ENCODE data around the gene SEC23A. TPM values are rescaled to one million over a fixed set of nuclear protein-coding genes. Genes with fewer than 3 reads are reported as not detected.

The SEC23A gene
- total and polyA plus RNA-seq, 4 donors: 36.5 to 169 (median 52.1) TPM

GRCh38 chr14:39080886-39081285 is 22.1 kb downstream of the SEC23A start:
- H3K4me3 ChIP-seq (ENCODE audit: low read depth in 1 of 3, low read length in 3 of 3): no peak overlapping the region
- no peak overlapping the region for H3K27ac ChIP-seq (ENCODE audit: low read depth in 1 of 2, low read length in 2 of 2)
- no peak for TF ChIP-seq EGR1 (IDR thresholded peaks at IDR 0.05; ENCODE audit: low read depth in 2 of 2)
- TF ChIP-seq HNF4G (IDR thresholded peaks at IDR 0.05): no peak
- TF ChIP-seq YY1 (IDR thresholded peaks at IDR 0.05): no peak
- TF ChIP-seq ATF3 (IDR thresholded peaks at IDR 0.05): no peak
- TF ChIP-seq ZBTB33 (IDR thresholded peaks at IDR 0.05): no peak
- TF ChIP-seq MAX (IDR thresholded peaks at IDR 0.05): no peak
- no peak for TF ChIP-seq JUND (IDR thresholded peaks at IDR 0.05)
- TF ChIP-seq HNF4A (conservative IDR thresholded peaks at IDR 0.05): no peak
- no peak for TF ChIP-seq FOXA1 (IDR thresholded peaks at IDR 0.05)
- TF ChIP-seq SP1 (IDR thresholded peaks at IDR 0.05): no peak
- no peak for TF ChIP-seq FOXA2 (IDR thresholded peaks at IDR 0.05)
- no peak for TF ChIP-seq TAF1 (conservative IDR thresholded peaks at IDR 0.05)
- no peak for TF ChIP-seq RXRA (IDR thresholded peaks at IDR 0.05)
- H3K4me1 ChIP-seq (ENCODE audit: control insufficient read depth in 4 of 4, insufficient read depth in 4 of 4, low read length in 3 of 4): no peaks in the 10 kb centered on the region
- WGBS: 97% methylated on average over 1 of the region's 1 CpG
- no peak overlapping the region for H3K9ac ChIP-seq (ENCODE audit: low read depth in 1 of 2, low read length in 2 of 2)
- H3K36me3 ChIP-seq (ENCODE audit: control insufficient read depth in 4 of 4, insufficient read depth in 3 of 4, low read depth in 1 of 4, low read length in 3 of 4): peaks cover 17 to 51% (median 44%) of the 10 kb centered on the region in 4 donors
- H3K27me3 ChIP-seq (ENCODE audit: control insufficient read depth in 4 of 4, insufficient read depth in 4 of 4, low read length in 3 of 4): no peaks in the 10 kb centered on the region
- DNase-seq (ENCODE audit: low spot score): no peak
- H3K9me3 ChIP-seq (ENCODE audit: control insufficient read depth in 4 of 4, low read length in 3 of 4): no peaks in the 10 kb centered on the region

- peaks cover 0 to 8% (median 4%) of the 10 kb centered on the region in 4 donors for H3K4me1 ChIP-seq (ENCODE audit: control insufficient read depth in 4 of 4, insufficient read depth in 4 of 4, low read length in 3 of 4)
- H3K27ac ChIP-seq (ENCODE audit: low read depth in 1 of 2, low read length in 2 of 2): no peak overlapping the region
- no peaks in the 10 kb centered on the region for H3K27me3 ChIP-seq (ENCODE audit: control insufficient read depth in 4 of 4, insufficient read depth in 4 of 4, low read length in 3 of 4)
Observed at GRCh38 chr14:39071096-39071495, 31.9 kb downstream of the SEC23A start.

More at GRCh38 chr14:39071096-39071495, 31.9 kb downstream of the SEC23A start:
- Histone ChIP-seq H3K4me3 (ENCODE audit: low read depth in 1 of 3, low read length in 3 of 3) (no peak overlapping the region), H3K36me3 (ENCODE audit: control insufficient read depth in 4 of 4, insufficient read depth in 3 of 4, low read depth in 1 of 4, low read length in 3 of 4) (peaks cover 10 to 35% (median 20%) of the 10 kb centered on the region in 4 donors), H3K9ac (ENCODE audit: low read depth in 1 of 2, low read length in 2 of 2) (no peak overlapping the region), H3K9me3 (ENCODE audit: control insufficient read depth in 4 of 4, low read length in 3 of 4) (no peaks in the 10 kb centered on the region)
- DNase-seq (ENCODE audit: low spot score): no peak
- TF ChIP-seq RXRA (IDR thresholded peaks at IDR 0.05) (no peak), NR2F2 (IDR thresholded peaks at IDR 0.05) (no peak), SP1 (IDR thresholded peaks at IDR 0.05) (no peak), HNF4A (conservative IDR thresholded peaks at IDR 0.05) (no peak), REST (IDR thresholded peaks at IDR 0.05) (no peak), YY1 (IDR thresholded peaks at IDR 0.05) (no peak), GABPA (IDR thresholded peaks at IDR 0.05 in 1 of 2, conservative IDR thresholded peaks at IDR 0.05 in 1 of 2) (no peak), JUND (IDR thresholded peaks at IDR 0.05) (no peak), MAX (IDR thresholded peaks at IDR 0.05) (no peak), ATF3 (IDR thresholded peaks at IDR 0.05) (no peak), ZBTB33 (IDR thresholded peaks at IDR 0.05) (no peak), FOXA1 (IDR thresholded peaks at IDR 0.05) (no peak), EGR1 (IDR thresholded peaks at IDR 0.05; ENCODE audit: low read depth in 2 of 2) (no peak), FOXA2 (IDR thresholded peaks at IDR 0.05) (no peak), RAD21 (IDR thresholded peaks at IDR 0.05) (no peak)
- WGBS: 42% methylated on average over 2 of the region's 2 CpGs

Data from liver (tissue), 9 donors.